ENCODE data around the gene SLC12A9.
"Not testable (repeated sequence)": the region's sequence is repeated elsewhere in the genome, so short reads cannot be mapped to it uniquely, and the experiment has no call there.

SLC12A9 gene

DNA sequence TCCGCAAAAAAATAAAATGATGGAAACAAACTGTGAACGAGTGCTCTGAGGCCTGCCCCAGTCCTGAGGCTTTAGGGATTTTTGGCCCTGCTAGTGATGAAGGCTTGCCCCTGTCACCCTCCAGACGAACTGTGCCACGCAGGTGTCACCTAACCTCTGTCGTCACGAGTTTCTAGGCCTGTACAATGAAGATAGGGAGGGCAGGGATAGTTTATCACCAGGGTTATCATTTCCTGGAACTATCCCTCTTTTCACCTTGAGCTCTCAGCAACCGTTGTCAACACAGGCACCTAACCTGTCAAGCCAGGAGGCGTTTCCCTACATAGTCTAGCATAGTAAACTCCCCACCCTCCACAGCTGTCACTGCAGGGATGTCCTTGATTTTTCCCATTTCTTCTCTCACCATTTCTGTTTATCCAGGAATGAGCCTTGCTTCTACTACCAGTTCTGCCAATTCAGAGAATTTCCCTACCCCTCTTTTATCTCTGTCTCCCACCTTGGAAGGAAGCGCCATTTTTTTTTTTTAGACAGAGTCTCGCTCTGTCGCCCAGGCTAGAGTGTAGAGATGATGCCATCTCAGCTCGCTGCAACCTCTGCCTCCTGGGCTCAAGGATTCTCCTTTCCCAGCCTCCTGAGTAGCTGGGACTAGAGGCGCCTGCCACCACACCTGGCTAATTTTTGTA, 45.4 kb downstream of the SLC12A9 start:
- no peak for DNase-seq

GRCh38 chr7:100899432-100899831, 46.9 kb downstream of the SLC12A9 start:
- no peak for DNase-seq

- DNase-seq, result no peak
These were observed 48.5 kb downstream of the SLC12A9 start for GRCh38 chr7:100900978-100901377.

- DNase-seq, result no peak
These were observed 49.4 kb downstream of the SLC12A9 start for GRCh38 chr7:100901921-100902332.

GRCh38 chr7:100902638-100903037, 50.1 kb downstream of the SLC12A9 start:
- DNase-seq, result no peak

- DNase-seq, result no peak
These were observed 56.0 kb downstream of the SLC12A9 start for GRCh38 chr7:100908512-100908911.

DNA sequence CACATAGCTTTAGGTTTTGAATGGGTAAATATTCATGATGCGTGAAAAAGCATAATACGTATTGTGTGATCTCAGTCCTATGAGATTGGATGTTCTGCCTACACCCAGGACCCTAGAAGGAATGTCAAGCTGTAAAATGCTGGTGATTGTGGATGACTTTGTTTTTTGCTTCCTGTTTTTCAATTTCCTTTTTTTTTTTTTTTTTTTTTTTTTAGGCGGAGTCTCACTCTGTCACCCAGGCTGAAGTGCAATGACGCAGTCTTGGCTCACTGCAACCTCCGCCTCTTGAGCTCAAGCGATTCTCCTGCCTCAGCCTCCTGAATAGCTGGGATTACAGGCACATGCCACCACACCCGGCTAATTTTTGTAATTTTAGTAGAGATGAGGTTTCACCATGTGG, 57.9 kb downstream of the SLC12A9 start:
- not testable (repeated sequence) for DNase-seq

- no peak for DNase-seq
These were observed 59.0 kb downstream of the SLC12A9 start for GRCh38 chr7:100911484-100911883.

- no peak for DNase-seq
These were observed 61.8 kb downstream of the SLC12A9 start for GRCh38 chr7:100914208-100914878.

DNA sequence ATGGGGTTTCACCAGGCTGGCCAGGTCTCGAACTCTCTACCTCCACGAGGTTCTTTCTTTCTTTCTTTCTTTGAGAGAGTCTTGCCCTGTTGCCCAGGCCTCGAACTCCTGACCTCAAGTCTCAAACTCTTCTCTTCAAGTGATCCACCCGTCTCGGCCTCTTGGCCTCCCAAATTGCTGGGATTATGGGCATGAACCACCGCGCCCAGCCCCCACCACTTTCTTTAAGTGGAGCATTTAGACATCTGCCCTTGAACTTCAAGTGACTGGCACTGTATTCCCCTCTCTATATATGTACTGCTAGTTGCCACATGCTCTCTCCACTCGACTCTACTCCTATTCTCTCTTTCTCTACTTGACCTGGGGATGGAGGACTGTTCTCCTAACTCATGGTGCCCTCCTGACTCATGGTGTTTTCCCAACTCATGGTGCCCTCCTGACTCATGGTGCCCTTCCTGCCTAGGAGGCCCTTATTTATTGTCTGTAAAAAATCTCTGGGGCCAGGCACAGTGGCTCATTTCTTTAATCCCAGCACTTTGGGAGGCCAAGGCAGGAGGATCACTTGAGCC, 62.5 kb downstream of the SLC12A9 start:
- no peak for DNase-seq

All from T-helper 2 cell (primary cell).